ENCODE measurements around the gene BPIFB3.

GRCh38 chr20:33079259-33079658 is 25.6 kb downstream of the BPIFB3 start, which contains the start of gene BPIFB4:
- TF ChIP-seq CTCF (conservative IDR thresholded peaks at IDR 0.05) (no peak), ZFX (IDR thresholded peaks at IDR 0.05) (no peak)
